Bronchial epithelial cell (primary cell): ENCODE measurements around the gene CLDN24. TPM values are rescaled to one million over a fixed set of nuclear protein-coding genes. Genes with fewer than 3 reads are reported as not detected.

Experiments
- DNase-seq: peaks from one replicate; pipeline ENCODE4 v3.0.0-alpha.2; 2010; ENCODE audit warnings: low read depth
- FAIRE-seq: peaks from 2 replicates; lab custom pipeline; 2011; peaks lifted over from hg19 to GRCh38; lab: Jason Lieb, UNC
- H3K27me3 ChIP-seq: 2 replicates; pipeline ENCODE4 v1.5.1; 2011; ENCODE audit warnings: low read length; ENCODE audit not compliant: control insufficient read depth, insufficient read depth
- H3K36me3 ChIP-seq: 2 replicates; pipeline ENCODE4 v1.5.1; 2011; ENCODE audit warnings: low read length; ENCODE audit not compliant: control insufficient read depth, insufficient read depth
- H3K4me3 ChIP-seq: 2 replicates; pipeline ENCODE4 v1.5.1; 2011; ENCODE audit warnings: mild to moderate bottlenecking, low read depth, low read length, control low read depth
- total RNA-seq: library from RNA; depleted of rRNA; stranded (reverse); fragments of >200 nt; gene quantifications from 2 replicates; pipeline ENCODE4 v1.2.1, GENCODE V29; 2014
- TF ChIP-seq, protein P1 (sequence below): IDR thresholded peaks from 2 replicates; pipeline ENCODE4 v1.5.1; 2011; ENCODE audit warnings: mild to moderate bottlenecking, moderate library complexity, low read length, control low read depth, inconsistent platforms; ENCODE audit not compliant: insufficient read depth, severe bottlenecking

CLDN24 gene
- total RNA-seq, 1 donor from 2014 or later, result not detected

DNA sequence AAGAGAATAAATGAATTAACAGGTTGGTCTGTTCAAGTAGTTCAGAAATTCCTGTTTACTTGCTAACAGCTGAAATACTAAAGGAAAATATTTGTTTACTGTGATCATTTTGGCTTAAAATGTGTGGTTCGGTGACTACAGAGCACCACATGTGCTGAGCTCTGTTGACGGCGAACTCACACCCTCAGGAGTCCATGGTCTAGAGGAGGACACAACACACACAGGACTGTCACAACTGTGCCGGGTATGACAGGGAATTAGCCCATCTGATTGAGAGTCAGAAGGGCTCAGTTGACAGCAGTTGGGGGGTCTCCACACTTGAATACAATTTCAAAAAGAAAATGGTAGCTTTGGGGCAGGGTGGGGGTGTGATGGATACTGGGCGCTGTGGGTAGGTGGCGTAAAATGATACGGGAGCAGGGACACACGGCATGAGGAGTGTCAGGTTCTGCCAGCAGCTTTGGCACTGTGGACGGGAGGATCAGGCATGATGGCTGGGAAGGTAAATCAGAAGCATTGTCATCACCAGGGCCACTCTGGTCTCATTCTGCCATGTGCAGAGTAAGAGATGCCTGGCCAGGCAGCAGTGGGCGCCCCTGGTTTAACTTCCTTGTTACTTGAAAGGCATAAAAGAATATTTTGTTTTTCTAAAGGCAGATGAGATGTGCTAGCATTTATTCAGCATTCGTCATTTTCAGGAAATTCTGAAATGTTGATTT lies 35.5 kb downstream of the CLDN24 start:
- DNase-seq (no peak), FAIRE-seq (no peak)
- Histone ChIP-seq H3K27me3 (no peaks in the 10 kb centered on the region), H3K36me3 (peaks cover 10% of the 10 kb centered on the region), H3K4me3 (no peak overlapping the region)
- TF ChIP-seq, protein P1, sequence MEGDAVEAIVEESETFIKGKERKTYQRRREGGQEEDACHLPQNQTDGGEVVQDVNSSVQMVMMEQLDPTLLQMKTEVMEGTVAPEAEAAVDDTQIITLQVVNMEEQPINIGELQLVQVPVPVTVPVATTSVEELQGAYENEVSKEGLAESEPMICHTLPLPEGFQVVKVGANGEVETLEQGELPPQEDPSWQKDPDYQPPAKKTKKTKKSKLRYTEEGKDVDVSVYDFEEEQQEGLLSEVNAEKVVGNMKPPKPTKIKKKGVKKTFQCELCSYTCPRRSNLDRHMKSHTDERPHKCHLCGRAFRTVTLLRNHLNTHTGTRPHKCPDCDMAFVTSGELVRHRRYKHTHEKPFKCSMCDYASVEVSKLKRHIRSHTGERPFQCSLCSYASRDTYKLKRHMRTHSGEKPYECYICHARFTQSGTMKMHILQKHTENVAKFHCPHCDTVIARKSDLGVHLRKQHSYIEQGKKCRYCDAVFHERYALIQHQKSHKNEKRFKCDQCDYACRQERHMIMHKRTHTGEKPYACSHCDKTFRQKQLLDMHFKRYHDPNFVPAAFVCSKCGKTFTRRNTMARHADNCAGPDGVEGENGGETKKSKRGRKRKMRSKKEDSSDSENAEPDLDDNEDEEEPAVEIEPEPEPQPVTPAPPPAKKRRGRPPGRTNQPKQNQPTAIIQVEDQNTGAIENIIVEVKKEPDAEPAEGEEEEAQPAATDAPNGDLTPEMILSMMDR, result no peak

DNA sequence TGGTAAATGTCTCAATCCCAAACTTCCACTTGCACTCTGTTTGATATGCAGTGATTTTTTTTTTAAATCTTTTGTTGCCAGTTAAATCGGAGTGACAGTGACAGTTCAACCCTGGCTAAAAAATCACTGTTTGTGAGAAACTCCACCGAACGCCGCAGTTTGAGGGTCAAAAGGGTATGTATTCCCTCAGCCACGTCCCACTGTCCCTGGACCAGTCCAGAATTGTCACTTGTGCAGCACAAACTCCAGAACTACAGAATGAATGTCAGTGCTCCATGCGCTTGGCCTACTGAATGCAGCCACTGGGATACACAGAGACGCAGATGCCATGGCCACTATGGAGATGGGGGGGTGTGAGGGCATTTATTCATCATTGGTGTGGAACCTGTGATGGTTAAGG lies 36.3 kb downstream of the CLDN24 start:
- Histone ChIP-seq H3K36me3 (peaks cover 10% of the 10 kb centered on the region), H3K4me3 (no peak overlapping the region)
- no peak for FAIRE-seq

DNA sequence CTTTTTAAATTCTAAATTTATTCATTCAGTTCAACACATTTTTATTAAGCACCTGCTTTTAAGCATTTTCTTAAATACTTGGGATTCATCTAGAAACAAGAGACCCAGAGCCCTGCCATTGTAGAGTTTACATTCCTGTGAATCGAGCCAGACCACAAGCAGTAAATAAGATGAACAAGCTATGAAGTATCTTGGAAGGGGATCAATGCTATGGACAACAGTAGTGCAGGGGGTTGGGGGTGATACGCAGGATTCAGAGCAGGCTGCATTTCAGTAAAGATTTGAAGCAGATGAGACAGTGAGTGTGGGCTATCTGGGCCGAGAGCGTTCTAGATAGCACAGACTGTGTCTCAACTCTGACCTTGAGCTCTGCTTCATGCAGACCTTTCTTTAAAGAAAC lies 37.3 kb downstream of the CLDN24 start:
- Histone ChIP-seq H3K27me3 (no peaks in the 10 kb centered on the region), H3K4me3 (no peak overlapping the region), H3K36me3 (peaks cover 10% of the 10 kb centered on the region)
- FAIRE-seq, result no peak
- DNase-seq, result no peak
- TF ChIP-seq, protein P1, result no peak

More for the DNA sequence above, 36.3 kb downstream of the CLDN24 start:
- TF ChIP-seq, protein P1, result no peak
- no peaks in the 10 kb centered on the region for H3K27me3 ChIP-seq
- DNase-seq, result no peak

DNA sequence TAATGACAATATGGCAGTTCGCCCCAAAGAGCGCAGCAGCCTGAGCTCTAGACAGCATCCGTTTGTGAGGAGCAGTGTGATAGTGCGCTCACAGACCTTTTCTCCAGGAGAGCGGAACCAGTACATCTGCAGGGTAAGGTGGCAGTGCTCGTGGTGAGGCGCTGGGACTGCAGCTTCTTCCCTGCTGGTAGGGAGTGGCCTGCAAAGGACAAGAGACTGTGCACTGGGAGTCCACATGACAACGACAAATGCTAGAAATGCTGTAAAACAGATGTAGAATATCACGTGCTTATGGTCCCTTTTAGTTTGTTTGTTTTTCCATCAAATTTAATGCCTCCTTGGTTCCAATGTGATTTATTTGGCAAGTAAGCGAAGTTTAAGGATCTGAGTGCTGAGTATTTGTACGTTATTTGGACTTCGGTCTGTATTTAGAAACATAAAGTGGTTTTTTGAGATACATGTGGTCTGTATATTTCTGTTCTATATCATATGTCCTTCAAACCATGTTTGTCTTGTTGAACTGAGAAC lies 37.9 kb downstream of the CLDN24 start:
- Histone ChIP-seq H3K4me3 (no peak overlapping the region), H3K36me3 (peaks cover 10% of the 10 kb centered on the region), H3K27me3 (no peaks in the 10 kb centered on the region)
- TF ChIP-seq, protein P1, result no peak
- FAIRE-seq (no peak), DNase-seq (no peak)

DNA sequence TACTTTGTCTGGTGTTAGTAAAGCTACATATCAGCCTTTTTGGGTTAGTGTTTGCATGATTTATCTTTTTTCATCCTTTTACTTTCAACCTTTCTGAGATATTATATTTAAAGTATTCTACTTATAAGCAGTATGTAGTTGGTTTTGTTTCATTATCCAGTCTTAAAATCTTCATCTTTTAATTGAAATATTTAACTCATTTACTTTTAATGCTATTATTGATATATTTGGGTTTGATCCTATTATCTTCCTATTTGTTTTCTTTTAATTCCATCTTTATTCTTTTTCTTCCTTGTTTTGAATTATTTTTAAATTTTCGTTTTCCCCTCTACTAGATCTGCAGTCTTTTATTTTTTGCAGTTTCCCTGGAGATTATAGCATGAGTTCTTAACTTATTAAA lies 46.1 kb downstream of the CLDN24 start:
- FAIRE-seq (no peak), DNase-seq (no peak)
- H3K36me3 ChIP-seq, result no peaks in the 10 kb centered on the region
- TF ChIP-seq, protein P1, result no peak
- H3K4me3 ChIP-seq, result no peak overlapping the region
- H3K27me3 ChIP-seq, result no peaks in the 10 kb centered on the region

DNA sequence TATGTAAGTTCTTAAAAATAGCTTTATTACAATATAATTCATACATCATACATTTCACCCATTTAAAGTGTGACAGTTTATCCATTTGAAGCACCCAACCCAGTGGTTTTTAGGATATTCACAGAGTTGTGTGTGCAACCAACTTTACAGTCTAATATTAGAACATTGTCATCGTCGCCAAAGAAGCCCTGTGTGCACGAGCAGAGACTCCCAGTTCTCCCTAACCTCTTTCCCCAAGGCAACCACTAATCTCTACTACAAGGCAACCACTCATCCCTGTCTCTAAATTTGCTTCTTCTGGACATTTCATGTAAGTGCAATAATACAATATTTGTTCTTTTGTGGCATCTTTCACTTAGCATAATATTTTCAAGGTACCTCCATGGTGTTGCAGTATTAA lies 49.8 kb downstream of the CLDN24 start:
- H3K4me3 ChIP-seq, result no peak overlapping the region
- DNase-seq, result no peak
- peaks cover 2% of the 10 kb centered on the region for H3K36me3 ChIP-seq
- FAIRE-seq, result no peak
- H3K27me3 ChIP-seq, result no peaks in the 10 kb centered on the region
- TF ChIP-seq, protein P1, result no peak
